Tongue (tissue), 2 donors: ENCODE data around the gene DCDC1. TPM values are rescaled to one million over a fixed set of nuclear protein-coding genes. Genes with fewer than 3 reads are reported as not detected.

Source experiments
- DNase-seq: peaks from one replicate; pipeline ENCODE4 v3.0.0-alpha.2; 2015
- total RNA-seq: library from RNA; depleted of rRNA; stranded (reverse); fragments of >200 nt; gene quantifications from one replicate; pipeline ENCODE4 v1.2.3, GENCODE V29; 2014

The DCDC1 gene
- total RNA-seq, 1 donor from 2014 or later, result 0.62 TPM

DNA sequence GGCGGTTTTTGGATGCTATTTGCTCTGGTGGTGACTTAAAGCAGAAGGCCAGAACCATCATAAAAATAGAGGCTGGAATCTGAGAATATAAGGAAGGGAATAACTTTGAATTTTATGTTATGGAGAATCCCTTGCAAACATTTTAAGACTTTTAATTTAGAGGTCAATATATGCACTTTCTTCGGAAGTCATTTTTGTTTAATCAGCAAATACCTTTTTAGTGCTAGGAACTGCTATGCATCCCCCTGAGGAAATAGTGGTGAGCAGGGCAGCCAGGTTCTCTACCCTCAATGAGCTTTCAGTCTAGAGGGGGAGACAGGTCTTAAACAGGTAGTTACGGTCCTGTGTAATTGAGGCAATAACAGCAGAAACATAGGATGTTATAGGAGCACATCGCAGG, 516.9 kb downstream of the DCDC1 start:
- no peak for DNase-seq

DNA sequence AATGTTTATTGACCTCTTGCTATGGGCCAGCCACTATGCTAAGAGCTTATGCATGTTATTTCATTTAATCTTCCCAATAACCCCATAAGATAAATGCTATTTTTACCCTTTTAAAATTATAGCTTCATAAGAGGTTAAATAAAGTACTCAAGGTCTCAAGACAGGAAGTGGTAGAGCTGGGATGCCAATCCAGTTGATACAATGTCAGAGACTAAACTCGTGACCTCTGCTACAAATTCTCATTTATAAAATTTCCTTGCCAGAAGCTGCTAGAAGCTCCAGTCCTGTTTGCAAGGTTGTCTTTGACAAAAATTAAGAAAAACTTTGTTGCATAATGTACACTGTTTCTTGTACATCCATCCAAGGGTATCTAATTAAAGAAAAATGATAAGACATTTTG, 517.4 kb downstream of the DCDC1 start:
- DNase-seq, result no peak

DNA sequence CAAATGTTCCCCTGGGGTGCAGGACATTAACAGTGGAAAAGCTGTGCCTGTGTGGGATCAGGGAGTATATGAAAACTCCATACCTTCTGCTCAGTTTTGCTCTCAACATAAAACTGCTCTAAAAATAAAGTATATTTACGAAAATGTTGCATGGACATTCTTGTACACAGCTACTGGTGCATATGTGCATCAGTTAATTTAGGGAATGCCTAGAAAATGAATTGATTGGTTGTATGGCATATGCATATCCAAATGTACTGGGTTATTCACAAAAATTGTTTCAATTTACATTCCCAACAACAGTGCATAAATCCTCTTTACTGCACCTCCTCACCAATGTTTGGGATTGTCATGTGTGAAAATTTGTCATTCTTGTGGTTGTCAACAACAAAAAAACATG, 532.3 kb downstream of the DCDC1 start:
- no peak for DNase-seq

DNA sequence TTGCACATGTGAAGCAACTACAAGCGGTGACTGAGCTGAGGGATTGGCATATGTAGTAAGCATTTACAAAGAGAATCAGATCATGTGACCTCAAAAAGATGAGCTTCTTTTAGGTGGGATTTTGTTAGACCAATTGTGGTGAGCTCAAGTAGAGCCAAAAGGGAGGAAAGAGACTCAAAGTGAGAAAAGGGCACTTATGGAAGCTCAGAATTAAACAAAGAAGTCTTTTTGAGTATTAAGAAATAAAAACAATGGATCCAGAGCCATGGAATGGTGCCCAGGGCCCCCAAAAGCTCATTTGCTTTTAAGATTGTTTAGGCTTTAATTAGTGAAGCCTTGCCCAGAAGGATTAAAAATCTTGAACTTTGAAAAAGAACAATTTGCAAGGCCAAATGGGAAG, 536.7 kb downstream of the DCDC1 start:
- DNase-seq, result no peak

DNA sequence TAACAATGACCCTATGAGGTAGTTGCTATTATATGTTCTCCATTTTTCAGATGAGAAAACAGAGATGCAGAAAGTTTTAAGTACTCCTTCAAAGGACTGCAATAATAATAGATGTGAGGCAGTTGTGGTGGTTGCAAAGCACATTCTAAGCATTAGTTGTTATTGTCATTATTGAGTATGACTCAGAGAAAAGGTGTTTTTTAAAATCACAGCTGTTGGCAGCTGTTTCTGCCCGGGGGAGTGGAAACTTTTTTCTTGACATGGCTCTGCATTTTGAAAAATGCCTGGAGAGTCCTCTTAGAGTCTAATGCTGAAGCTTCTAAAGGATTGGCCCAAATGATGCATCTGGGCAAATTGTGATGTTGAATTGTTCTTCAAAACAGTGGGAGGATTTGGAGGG, 538.9 kb downstream of the DCDC1 start:
- DNase-seq, result no peak

DNA sequence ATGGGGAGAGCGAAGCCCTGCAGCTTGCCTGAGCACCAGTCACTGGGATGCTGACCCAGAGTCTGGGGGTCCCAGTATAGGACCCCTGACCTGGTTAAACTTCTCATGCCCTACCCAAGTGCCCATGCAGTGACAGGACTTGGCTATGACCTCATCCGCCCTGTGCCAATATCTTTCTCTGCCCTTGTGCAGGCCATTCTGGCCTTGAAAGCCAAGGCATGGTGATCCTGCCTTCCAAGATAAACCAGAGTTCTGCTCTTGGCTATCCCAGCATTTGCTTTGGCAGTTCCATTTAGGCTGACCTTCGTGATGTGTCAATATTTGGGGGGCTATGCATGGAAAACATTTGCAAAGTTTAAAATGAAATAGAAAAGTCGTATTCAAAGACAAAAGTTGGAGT, 542.6 kb downstream of the DCDC1 start:
- no peak for DNase-seq

DNA sequence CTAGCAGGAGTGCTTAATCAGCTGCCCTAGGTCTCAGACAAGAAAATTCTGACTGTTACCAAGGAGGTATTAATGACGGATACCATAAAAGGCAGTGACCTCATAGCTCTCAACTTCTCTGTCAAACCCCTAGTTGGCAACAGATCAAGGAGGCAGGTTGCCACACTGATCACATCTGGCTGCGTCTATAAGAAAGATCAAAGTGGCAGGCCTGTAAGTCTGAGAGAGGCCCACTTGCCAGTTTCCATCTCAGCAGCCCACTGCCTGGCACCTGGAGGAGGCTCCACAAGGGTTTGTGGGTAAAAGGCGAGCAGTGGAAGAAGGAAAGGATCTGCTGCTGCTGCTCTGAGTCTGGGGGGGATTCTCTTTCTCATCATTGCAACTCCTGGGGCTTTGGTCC, 543.8 kb downstream of the DCDC1 start:
- DNase-seq, result no peak

DNA sequence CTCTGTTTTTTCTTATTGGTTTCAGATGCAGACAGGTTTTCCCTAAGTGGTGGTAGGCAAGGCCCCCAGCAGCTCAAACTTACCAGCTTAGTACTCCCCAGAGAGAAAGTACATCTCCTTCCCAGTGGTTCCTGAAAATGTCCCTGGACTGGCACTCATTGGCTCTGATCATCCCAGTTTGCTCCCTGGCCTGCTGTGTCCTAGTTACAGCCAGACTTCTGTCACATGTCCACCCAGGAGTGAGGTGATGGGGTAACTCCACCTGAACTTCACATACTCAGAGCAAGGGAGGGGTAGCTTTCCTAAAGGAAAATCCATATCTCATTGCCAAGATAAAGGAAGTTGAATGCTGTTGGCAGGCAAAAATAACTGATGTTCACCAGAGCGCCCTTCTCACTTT, 546.4 kb downstream of the DCDC1 start:
- no peak for DNase-seq

DNA sequence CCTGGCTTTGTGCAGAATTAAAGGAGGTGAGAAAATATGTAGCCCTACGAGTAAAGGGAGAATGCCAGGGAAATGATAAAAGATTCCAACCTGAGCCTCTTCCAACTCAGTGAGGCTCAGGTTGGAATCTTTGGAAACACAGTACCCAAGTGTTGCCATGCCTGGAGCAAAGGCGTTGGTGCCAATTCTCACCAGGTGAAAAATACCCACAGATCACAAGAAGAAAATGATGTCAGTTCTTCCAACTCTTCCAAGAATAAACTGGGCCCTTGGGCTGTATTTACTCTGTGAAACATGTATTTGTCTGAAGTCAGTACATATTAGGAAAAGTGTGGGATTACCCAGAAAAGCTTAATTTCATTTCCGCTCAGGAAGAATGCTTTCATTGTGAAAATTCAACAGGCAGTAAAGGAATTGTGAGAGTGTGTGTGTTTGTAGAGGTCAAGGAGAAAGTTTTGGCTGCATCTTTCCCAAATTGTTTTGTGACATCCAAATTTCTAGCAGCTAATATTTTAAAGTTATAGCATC, 548.0 kb downstream of the DCDC1 start:
- DNase-seq, result no peak

DNA sequence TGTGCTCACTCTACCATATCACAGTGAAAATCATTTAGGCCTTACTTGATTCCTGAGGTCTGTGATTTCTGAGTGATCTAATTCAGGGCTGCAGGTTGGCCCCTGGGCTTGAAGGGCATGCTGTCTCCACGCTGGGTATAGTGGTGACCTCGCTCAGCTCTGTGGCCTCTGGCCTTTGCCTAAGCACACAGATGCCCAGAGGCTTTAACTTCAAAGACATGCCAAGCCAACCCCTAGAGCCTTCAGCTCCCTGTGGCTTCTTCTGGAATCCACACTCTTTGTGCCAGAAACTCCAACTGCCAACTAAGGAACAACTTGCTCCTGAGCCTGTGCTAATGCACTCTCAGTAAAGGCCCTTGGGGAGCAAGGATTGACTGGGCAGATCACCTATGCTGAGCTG, 550.8 kb downstream of the DCDC1 start:
- no peak for DNase-seq

DNA sequence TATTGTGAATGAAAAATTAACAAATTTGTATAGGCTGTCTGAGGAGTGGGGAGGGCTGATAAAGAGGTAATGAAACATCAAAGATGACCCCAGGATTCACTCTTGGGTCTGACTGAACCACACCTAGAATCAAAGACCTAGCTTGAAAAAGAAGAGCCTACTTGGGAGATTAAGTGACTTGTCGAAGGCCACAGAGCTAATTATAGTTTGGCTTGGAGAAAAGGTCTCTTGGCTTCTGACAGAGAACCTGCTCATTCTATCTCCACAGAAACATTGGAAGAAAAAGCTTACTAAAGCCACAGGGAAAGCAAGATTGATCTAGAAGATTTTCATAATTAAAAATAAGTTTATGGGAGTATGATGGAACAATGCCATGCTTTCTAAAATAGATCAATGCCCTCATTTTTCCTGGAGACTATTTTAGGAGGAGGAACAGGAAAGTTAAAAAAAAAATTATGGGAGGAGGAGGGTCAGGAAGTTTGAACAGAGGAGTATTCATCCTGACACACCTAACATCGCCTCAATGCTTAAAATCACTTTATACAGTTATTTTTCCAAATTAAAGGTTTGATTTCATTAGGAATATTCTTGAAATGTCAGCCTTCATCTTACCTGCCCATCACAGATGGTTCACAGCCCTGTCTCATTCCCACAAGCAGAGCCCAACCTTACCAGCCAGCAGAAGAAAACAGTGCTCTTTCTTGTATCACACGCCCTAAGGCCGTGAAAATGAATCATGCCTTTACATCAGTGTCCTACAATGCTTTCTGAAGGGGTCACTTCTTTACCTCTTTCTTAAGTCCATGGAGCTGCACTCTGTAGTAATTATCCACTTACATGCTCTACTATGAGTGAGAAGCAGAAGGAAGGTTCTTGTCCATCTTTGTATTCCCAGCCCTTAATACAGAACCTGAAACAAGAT, 552.3 kb downstream of the DCDC1 start:
- DNase-seq, result no peak

DNA sequence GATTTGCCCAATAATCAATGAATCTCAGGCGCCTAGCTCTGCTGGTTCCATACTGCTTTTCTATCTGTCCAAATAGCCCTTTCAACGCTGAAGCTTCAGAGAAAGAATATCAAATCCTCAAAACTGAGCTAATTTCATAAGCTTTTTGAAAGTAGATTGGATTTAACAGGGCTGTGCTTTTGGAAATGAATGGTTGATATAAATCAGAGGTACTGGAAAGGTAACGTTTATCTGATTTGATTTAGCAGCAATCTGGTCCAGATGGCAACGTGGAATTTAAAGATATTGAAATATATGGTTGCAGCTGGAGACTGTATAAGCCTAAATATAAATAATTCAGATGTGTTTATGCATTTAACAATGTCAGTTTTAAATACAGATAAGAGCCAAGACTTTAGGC, 553.9 kb downstream of the DCDC1 start:
- no peak for DNase-seq

DNA sequence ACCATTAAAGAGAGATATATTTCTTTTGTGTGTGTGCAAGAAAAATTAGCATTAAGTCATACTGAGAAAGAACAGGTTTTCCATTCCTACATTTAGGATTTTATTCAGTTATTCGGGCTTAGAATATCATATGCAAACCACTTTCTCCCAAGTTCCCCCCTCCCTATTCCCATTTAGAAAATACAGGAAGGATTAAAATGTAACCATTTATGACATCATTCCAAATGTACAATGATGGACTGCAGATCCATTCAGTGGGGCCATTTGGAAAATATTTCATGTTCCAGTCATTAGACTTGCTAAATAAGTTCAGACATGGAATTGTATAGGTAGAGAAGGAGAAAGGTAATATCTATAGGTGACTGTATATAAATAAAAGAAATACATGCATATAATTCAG, 554.8 kb downstream of the DCDC1 start:
- DNase-seq, result no peak

Other genes with a start within 250 kb of the DCDC1 start
- gene DNAJC24, start 121 bp upstream of the DCDC1 start, total RNA-seq, result 18.3 TPM
- 38.0 TPM for gene IMMP1L, start 139.9 kb upstream of the DCDC1 start, total RNA-seq
- 41.7 TPM for gene ELP4, start 140.0 kb upstream of the DCDC1 start, total RNA-seq